OCI-LY7 (cell line): ENCODE data around the gene RPRML. TPM values are rescaled to one million over a fixed set of nuclear protein-coding genes. Genes with fewer than 3 reads are reported as not detected.

Experiments
- BruUV-seq: library from RNA; stranded (reverse); fragments of 400-500 nt; replicated peaks from 2 replicates; lab custom pipeline; 2021; lab: Mats Ljungman, UMichigan
- CTCF ChIA-PET: fragments of 300-600 bp; sonication (Branson Sonifier 250); formaldehyde crosslinking; loops from one replicate; lab custom pipeline; 2022; ENCODE audit warnings: antibody characterized with exemption; ENCODE audit not compliant: unreplicated experiment; lab: Charles Lee
- POLR2A ChIA-PET: fragments of 300-600 bp; sonication (Branson Sonifier 250); formaldehyde crosslinking; loops from one replicate; lab custom pipeline; 2022; ENCODE audit warnings: antibody characterized with exemption; lab: Charles Lee
- DNase-seq: peaks from one replicate; pipeline ENCODE4 v3.0.0-alpha.2; 2015; ENCODE audit warnings: low spot score
- H2AFZ ChIP-seq: fragments of 200-600 bp; sonication (generic), shearing (Covaris generic); 2 replicates; pipeline ENCODE4 v1.6.1; 2014; ENCODE audit warnings: mild to moderate bottlenecking, antibody characterized with exemption, low read length, moderate library complexity
- H3K27ac ChIP-seq: fragments of 200-600 bp; sonication (generic); 2 replicates; pipeline ENCODE4 v1.5.1; 2014; ENCODE audit warnings: mixed run types, low read depth, mild to moderate bottlenecking, moderate library complexity, low read length, inconsistent platforms; ENCODE audit not compliant: poor library complexity, severe bottlenecking
- H3K36me3 ChIP-seq: fragments of 200-600 bp; sonication (generic); 2 replicates; pipeline ENCODE4 v1.6.1; 2014; ENCODE audit warnings: mild to moderate bottlenecking, antibody characterized with exemption, low read length, moderate library complexity, mixed read lengths; ENCODE audit not compliant: insufficient read depth
- H3K4me1 ChIP-seq: fragments of 200-600 bp; sonication (generic); 2 replicates; pipeline ENCODE4 v1.5.1; 2014; ENCODE audit warnings: mild to moderate bottlenecking, low read length; ENCODE audit not compliant: insufficient read depth, poor library complexity, severe bottlenecking
- H3K4me2 ChIP-seq: fragments of 200-600 bp; sonication (generic); 2 replicates; pipeline ENCODE4 v1.6.1; 2014; ENCODE audit warnings: mild to moderate bottlenecking, low read length
- H3K4me3 ChIP-seq: fragments of 200-600 bp; sonication (generic); 2 replicates; pipeline ENCODE4 v1.5.1; 2014; ENCODE audit warnings: mild to moderate bottlenecking, low read depth, low read length; ENCODE audit not compliant: poor library complexity, severe bottlenecking
- H3K79me2 ChIP-seq: fragments of 200-600 bp; sonication (generic); 2 replicates; pipeline ENCODE4 v1.6.1; 2016; ENCODE audit warnings: low read depth, mild to moderate bottlenecking, low read length, moderate library complexity, mixed read lengths; ENCODE audit not compliant: insufficient read depth
- H3K9me2 ChIP-seq: fragments of 200-600 bp; sonication (generic); 2 replicates; pipeline ENCODE4 v1.6.1; 2016; ENCODE audit warnings: mild to moderate bottlenecking, low read length, mixed read lengths; ENCODE audit not compliant: insufficient read depth
- H3K9me3 ChIP-seq: fragments of 200-600 bp; sonication (generic); 2 replicates; pipeline ENCODE4 v1.6.1; 2014; ENCODE audit warnings: mild to moderate bottlenecking, mixed run types, low read length, mixed read lengths
- H4K20me1 ChIP-seq: fragments of 200-600 bp; sonication (generic); 2 replicates; pipeline ENCODE4 v1.6.1; 2014; ENCODE audit warnings: mild to moderate bottlenecking, antibody characterized with exemption, low read length, moderate library complexity, mixed read lengths; ENCODE audit not compliant: insufficient read depth
- CTCF ChIP-seq: fragments of 200-600 bp; sonication (generic); conservative IDR thresholded peaks from 2 replicates; pipeline ENCODE4 v1.5.1; 2014; ENCODE audit warnings: mild to moderate bottlenecking, antibody characterized with exemption, low read length, moderate library complexity, mixed read lengths
- EZH2phosphoT487 ChIP-seq: fragments of 200-600 bp; sonication (generic); IDR thresholded peaks from 2 replicates; pipeline ENCODE4 v1.6.1; 2018; ENCODE audit warnings: low read depth, borderline replicate concordance, mild to moderate bottlenecking, mixed run types, antibody characterized with exemption, low read length, moderate library complexity, mixed read lengths
- intact Hi-C: fragments of 100-400 bp; cut with micrococcal nuclease; formaldehyde crosslinking; loops from one replicate; pipeline ENCODE4 v1.10.0; 2022; ENCODE audit not compliant: unreplicated experiment
- total RNA-seq, 2 experiments: library from RNA; depleted of rRNA in 1 of 2; stranded (reverse); fragments of >200 nt in 1 of 2; shearing (Covaris generic) in 1 of 2; gene quantifications; 2 replicates each; pipeline ENCODE4 v1.2.3, GENCODE V29; 2014 to 2022

The RPRML gene
- total RNA-seq, 2 experiments from 2014 or later, result 1.2 to 8.8 TPM

GRCh38 chr17:46984892-46985291 lies 5.8 kb upstream of the RPRML start:
- CTCF ChIA-PET, result no interaction called here
- Histone ChIP-seq H2AFZ (no peak overlapping the region), H3K9me2 (no peaks in the 10 kb centered on the region), H3K79me2 (no peaks in the 10 kb centered on the region), H3K4me1 (peaks cover 44% of the 10 kb centered on the region), H3K36me3 (no peaks in the 10 kb centered on the region), H4K20me1 (no peaks in the 10 kb centered on the region), H3K27ac (no peak overlapping the region), H3K9me3 (no peaks in the 10 kb centered on the region), H3K4me2 (no peak overlapping the region), H3K4me3 (no peak overlapping the region)
- POLR2A ChIA-PET, result interaction anchor here (0.6 kb wide), 1 partner anchor 15 kb away, joined by 3 read pairs; no protein-coding TSS in a partner anchor
- TF ChIP-seq CTCF (no peak), EZH2phosphoT487 (no peak)
- intact Hi-C loops, result no loop called here
- BruUV-seq, result no TSS peak
- DNase-seq, result no peak

- H3K4me1 ChIP-seq, result peaks cover 44% of the 10 kb centered on the region
- no peak for DNase-seq
- no peaks in the 10 kb centered on the region for H4K20me1 ChIP-seq
- no peaks in the 10 kb centered on the region for H3K79me2 ChIP-seq
- H3K9me2 ChIP-seq, result no peaks in the 10 kb centered on the region
- H3K4me2 ChIP-seq, result no peak overlapping the region
- H3K27ac ChIP-seq, result no peak overlapping the region
- no peaks in the 10 kb centered on the region for H3K9me3 ChIP-seq
- H3K4me3 ChIP-seq, result no peak overlapping the region
- BruUV-seq, result no TSS peak
- ChIA-PET POLR2A (interaction anchor here (0.6 kb wide), 2 partner anchors 16 to 1442 kb away, joined by 3 to 6 read pairs; no protein-coding TSS in a partner anchor), CTCF (no interaction called here)
- no peak for TF ChIP-seq CTCF
- no peak overlapping the region for H2AFZ ChIP-seq
- H3K36me3 ChIP-seq, result no peaks in the 10 kb centered on the region
- intact Hi-C loops, result no loop called here
Observed at GRCh38 chr17:46984341-46984740, 5.3 kb upstream of the RPRML start.

GRCh38 chr17:46983782-46984181 lies 4.7 kb upstream of the RPRML start:
- CTCF ChIA-PET, result no interaction called here
- no peaks in the 10 kb centered on the region for H4K20me1 ChIP-seq
- H3K79me2 ChIP-seq, result no peaks in the 10 kb centered on the region
- no TSS peak for BruUV-seq
- intact Hi-C loops, result no loop called here
- no peak overlapping the region for H2AFZ ChIP-seq
- no peaks in the 10 kb centered on the region for H3K9me3 ChIP-seq
- POLR2A ChIA-PET, result interaction anchor here (0.6 to 1.4 kb wide), 4 partner anchors 8 to 1443 kb away, joined by 3 to 6 read pairs (median 5); no protein-coding TSS in a partner anchor
- H3K9me2 ChIP-seq, result no peaks in the 10 kb centered on the region
- no peak overlapping the region for H3K27ac ChIP-seq
- DNase-seq, result no peak
- TF ChIP-seq CTCF (no peak), EZH2phosphoT487 (no peak)
- no peak overlapping the region for H3K4me3 ChIP-seq
- H3K4me2 ChIP-seq, result no peak overlapping the region
- peaks cover 38% of the 10 kb centered on the region for H3K4me1 ChIP-seq
- H3K36me3 ChIP-seq, result no peaks in the 10 kb centered on the region
